Nephron (organoid): ENCODE results near the gene C14orf180.
A peak's percentile ranks its signal among the peaks of the same experiment; 100 is the strongest.

Experiments used
- H3K27ac Mint-ChIP-seq, 3 experiments: 2 replicates each; pipeline ENCODE4 v1.8.0; 2020; ENCODE audit warnings: mixed read lengths in 3 of 3, mild to moderate bottlenecking in 2 of 3, moderate library complexity in 1 of 3
- H3K27me3 Mint-ChIP-seq: 2 replicates; pipeline ENCODE4 v1.8.0; 2021; ENCODE audit warnings: low read depth, mild to moderate bottlenecking, moderate library complexity, mixed read lengths
- H3K36me3 Mint-ChIP-seq: 2 replicates; pipeline ENCODE4 v1.8.0; 2020; ENCODE audit warnings: low read depth, mixed read lengths
- H3K4me1 Mint-ChIP-seq: 2 replicates; pipeline ENCODE4 v1.8.0; 2020; ENCODE audit warnings: mixed read lengths
- H3K4me3 Mint-ChIP-seq, 3 experiments: 2 replicates each; pipeline ENCODE4 v1.8.0; 2020; ENCODE audit warnings: mild to moderate bottlenecking in 3 of 3, mixed read lengths in 3 of 3, moderate library complexity in 2 of 3
- H3K9me3 Mint-ChIP-seq: 2 replicates; pipeline ENCODE4 v1.8.0; 2020; ENCODE audit warnings: mixed read lengths
- TF ChIP-seq, protein P1 (sequence below), 3 experiments: fragments of 200-600 bp; sonication (generic); IDR thresholded peaks; one replicate each; pipeline ENCODE4 v1.5.0; 2021; ENCODE audit warnings: antibody characterized with exemption in 3 of 3; ENCODE audit not compliant: unreplicated experiment in 3 of 3

C14orf180 gene

DNA sequence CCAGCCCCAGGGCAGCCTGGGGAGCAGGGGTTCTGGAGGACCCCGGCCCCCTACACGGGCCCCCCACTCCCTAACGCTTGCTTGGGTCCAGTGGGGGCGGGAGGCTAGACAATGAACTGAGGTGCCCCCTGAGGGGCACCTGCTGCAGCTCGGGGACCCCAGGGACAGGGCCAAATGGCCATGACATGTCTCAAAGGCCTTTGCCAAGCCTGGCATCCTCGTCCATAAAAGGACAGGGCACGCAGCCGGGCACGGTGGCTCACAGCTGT, 11.7 kb upstream of the C14orf180 start:
- Mint-ChIP-seq H3K36me3 (no peaks in the 10 kb centered on the region), H3K27ac (peak overlapping the region in 1 of 3 experiments; percentile 62), H3K27me3 (peaks cover 22% of the 10 kb centered on the region), H3K9me3 (no peaks in the 10 kb centered on the region), H3K4me1 (peaks cover 17% of the 10 kb centered on the region), H3K4me3 (no peak overlapping the region)
- TF ChIP-seq, protein P1, sequence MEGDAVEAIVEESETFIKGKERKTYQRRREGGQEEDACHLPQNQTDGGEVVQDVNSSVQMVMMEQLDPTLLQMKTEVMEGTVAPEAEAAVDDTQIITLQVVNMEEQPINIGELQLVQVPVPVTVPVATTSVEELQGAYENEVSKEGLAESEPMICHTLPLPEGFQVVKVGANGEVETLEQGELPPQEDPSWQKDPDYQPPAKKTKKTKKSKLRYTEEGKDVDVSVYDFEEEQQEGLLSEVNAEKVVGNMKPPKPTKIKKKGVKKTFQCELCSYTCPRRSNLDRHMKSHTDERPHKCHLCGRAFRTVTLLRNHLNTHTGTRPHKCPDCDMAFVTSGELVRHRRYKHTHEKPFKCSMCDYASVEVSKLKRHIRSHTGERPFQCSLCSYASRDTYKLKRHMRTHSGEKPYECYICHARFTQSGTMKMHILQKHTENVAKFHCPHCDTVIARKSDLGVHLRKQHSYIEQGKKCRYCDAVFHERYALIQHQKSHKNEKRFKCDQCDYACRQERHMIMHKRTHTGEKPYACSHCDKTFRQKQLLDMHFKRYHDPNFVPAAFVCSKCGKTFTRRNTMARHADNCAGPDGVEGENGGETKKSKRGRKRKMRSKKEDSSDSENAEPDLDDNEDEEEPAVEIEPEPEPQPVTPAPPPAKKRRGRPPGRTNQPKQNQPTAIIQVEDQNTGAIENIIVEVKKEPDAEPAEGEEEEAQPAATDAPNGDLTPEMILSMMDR (IDR thresholded peaks at IDR 0.05; ENCODE audit: unreplicated experiment in 3 of 3): no peak

DNA sequence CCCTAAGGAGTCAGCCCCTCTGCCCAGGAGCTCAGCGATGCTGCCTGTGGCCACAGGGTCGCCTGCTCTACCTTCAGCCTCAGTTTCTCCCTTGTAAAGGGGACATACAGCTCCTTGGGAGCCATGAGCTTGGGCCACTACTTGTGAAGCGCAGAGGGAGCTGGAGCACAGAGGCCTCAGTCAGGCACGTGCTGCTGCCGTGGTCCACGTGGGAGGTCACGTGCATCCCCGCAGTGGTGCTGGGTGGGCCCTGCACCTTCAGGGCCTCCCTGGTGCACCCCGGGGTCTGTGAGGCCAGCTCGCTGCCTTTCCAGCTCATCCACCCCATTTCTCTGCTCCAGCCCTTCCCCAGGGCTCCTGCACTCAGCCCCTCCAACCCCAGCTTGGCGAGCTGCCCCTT, 10.9 kb upstream of the C14orf180 start:
- Mint-ChIP-seq H3K36me3 (no peaks in the 10 kb centered on the region), H3K4me1 (peaks cover 20% of the 10 kb centered on the region), H3K27me3 (peaks cover 22% of the 10 kb centered on the region), H3K9me3 (no peaks in the 10 kb centered on the region), H3K27ac (no peak overlapping the region), H3K4me3 (no peak overlapping the region)
- TF ChIP-seq, protein P1 (IDR thresholded peaks at IDR 0.05; ENCODE audit: unreplicated experiment in 3 of 3): no peak

DNA sequence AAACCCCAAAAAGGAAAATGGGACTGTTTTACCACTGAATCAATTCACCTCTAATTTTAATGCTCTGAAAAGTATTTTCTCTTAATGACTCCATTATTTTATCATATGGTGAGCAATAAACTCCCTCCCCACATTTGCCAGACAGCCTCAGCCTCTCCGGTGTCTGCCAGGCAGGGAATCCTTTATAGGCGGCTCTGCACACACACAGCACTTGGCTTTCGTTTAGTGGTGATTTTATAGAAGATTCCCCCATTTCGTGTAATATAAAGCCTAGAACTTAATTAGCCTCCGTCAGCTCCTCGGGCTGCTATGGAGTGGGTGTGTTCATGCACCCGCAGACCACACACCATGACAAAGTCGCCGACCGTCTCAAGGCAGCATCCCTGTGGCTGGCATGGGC, 10.1 kb upstream of the C14orf180 start:
- TF ChIP-seq, protein P1 (IDR thresholded peaks at IDR 0.05; ENCODE audit: unreplicated experiment in 3 of 3): no peak
- H3K36me3 Mint-ChIP-seq: no peaks in the 10 kb centered on the region
- H3K4me3 Mint-ChIP-seq: peak overlapping the region in 1 of 3 experiments; percentile 43
- H3K4me1 Mint-ChIP-seq: peaks cover 27% of the 10 kb centered on the region
- H3K9me3 Mint-ChIP-seq: no peaks in the 10 kb centered on the region
- peaks cover 21% of the 10 kb centered on the region for H3K27me3 Mint-ChIP-seq
- H3K27ac Mint-ChIP-seq: peak overlapping the region in 2 of 3 experiments; percentile 86 to 90

DNA sequence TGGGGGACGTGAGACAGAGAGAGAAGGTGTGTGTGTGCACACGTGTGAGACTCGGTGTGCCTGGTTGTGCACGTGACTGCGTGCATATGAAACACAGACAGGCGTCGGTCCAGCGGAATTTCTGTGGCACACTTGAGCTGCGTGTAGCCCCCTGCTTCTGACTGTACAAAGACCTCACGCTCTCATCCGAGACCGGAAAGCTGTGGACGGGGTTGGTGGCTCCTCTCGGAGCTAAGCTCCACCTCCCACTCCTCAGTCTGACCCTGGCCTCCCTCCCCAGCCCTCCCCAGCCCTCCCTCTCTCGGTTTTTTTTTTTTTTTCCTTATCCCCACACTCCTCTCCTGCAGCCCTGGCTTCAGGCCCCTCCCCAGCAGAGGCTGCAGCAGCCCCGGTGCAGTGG, 8.3 kb upstream of the C14orf180 start:
- peak overlapping the region in 1 of 3 experiments; percentile 5 for H3K4me3 Mint-ChIP-seq
- peaks cover 22% of the 10 kb centered on the region for H3K27me3 Mint-ChIP-seq
- H3K36me3 Mint-ChIP-seq: no peaks in the 10 kb centered on the region
- H3K9me3 Mint-ChIP-seq: no peaks in the 10 kb centered on the region
- TF ChIP-seq, protein P1 (IDR thresholded peaks at IDR 0.05; ENCODE audit: unreplicated experiment in 3 of 3): no peak
- peak overlapping the region; percentile 55 to 77 (median 68) for H3K27ac Mint-ChIP-seq
- peaks cover 41% of the 10 kb centered on the region for H3K4me1 Mint-ChIP-seq

DNA sequence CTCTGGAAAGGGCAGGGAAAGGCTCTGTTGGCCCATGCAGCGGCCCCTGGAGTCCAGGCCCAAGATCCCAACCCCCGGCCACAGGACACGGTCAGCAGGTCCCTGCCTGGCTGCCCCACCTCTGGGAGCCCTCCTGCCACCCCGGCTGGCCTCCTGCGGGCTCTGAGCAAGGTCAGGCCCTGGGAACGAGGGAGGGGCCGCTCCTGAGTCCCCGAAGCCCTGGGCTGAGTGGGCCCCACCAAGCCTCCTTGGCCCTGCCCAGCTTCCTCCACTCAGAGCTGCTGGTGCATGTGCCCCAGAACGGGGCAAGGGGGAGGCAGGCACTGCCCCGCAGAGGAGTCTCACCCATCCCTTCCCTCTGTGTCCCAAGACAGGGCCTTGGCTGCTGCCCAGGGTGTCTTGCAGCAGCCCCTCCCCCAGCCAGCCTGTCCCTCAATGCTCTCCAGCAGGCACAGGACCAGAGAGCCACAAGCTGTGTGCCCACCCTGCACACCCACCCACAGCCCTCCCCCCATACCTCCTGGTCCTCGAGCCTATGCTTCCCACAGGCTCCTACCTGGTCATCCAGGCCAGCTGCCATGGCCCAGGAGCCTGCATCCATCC, 7.4 kb upstream of the C14orf180 start:
- peak overlapping the region; percentile 35 to 84 (median 55) for H3K27ac Mint-ChIP-seq
- TF ChIP-seq, protein P1 (IDR thresholded peaks at IDR 0.05; ENCODE audit: unreplicated experiment in 3 of 3): no peak
- H3K27me3 Mint-ChIP-seq: peaks cover 21% of the 10 kb centered on the region
- H3K9me3 Mint-ChIP-seq: no peaks in the 10 kb centered on the region
- no peaks in the 10 kb centered on the region for H3K36me3 Mint-ChIP-seq
- peaks cover 47% of the 10 kb centered on the region for H3K4me1 Mint-ChIP-seq
- H3K4me3 Mint-ChIP-seq: no peak overlapping the region

DNA sequence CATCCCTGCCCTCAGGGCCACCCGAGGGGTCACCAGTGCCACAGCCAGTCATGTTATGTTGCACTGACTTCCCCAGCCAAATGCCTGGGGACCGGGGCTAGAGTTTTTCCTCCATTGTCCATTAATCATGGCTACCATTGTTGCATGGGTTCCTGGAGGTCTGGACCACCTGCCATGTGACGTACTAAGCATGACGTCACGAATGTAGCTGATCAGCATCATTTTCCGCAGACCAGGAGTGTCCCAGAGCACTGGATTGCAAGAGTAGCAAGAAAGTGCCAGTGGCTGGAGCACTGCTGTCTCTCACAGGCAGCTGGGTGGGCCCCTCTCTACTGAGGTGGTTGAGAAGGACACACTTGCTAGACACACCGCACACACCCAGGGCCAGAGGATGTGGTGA, 6.9 kb upstream of the C14orf180 start:
- peak overlapping the region; percentile 35 to 84 (median 52) for H3K27ac Mint-ChIP-seq
- peaks cover 21% of the 10 kb centered on the region for H3K27me3 Mint-ChIP-seq
- H3K9me3 Mint-ChIP-seq: no peaks in the 10 kb centered on the region
- no peak overlapping the region for H3K4me3 Mint-ChIP-seq
- TF ChIP-seq, protein P1 (IDR thresholded peaks at IDR 0.05; ENCODE audit: unreplicated experiment in 3 of 3): no peak
- H3K4me1 Mint-ChIP-seq: peaks cover 42% of the 10 kb centered on the region
- H3K36me3 Mint-ChIP-seq: no peaks in the 10 kb centered on the region
